ENCODE measurements around the gene MYOZ2. TPM values are rescaled to one million over a fixed set of nuclear protein-coding genes. Genes with fewer than 3 reads are reported as not detected.

Gene MYOZ2
- 0.13 and 0.36 TPM in 2 replicates for total RNA-seq

DNA sequence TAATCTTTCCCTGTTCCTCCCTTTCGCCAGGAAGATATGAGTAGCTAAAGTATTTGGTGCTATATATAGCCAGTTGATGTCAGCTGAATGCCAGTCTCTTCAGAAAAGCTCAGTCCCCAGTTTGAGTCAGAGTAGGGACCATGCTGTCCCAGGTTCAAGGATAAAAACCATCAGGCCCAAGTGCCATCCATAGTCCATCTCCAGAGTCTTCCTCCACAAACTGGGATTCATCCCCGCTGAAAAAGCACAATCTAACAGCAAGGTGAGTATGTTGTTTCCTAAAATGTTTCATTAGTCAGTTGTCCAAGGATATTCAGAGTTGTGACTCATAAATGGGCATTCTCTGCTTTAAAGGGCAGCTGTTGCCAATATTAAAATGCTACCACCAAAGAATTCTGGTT lies at the start of gene MYOZ2:
Gene MYOZ2 (plus strand): TSS at position 112 of the 401 bp plus-strand sequence. CDS start 694 bp downstream, outside the sequence.

DNA sequence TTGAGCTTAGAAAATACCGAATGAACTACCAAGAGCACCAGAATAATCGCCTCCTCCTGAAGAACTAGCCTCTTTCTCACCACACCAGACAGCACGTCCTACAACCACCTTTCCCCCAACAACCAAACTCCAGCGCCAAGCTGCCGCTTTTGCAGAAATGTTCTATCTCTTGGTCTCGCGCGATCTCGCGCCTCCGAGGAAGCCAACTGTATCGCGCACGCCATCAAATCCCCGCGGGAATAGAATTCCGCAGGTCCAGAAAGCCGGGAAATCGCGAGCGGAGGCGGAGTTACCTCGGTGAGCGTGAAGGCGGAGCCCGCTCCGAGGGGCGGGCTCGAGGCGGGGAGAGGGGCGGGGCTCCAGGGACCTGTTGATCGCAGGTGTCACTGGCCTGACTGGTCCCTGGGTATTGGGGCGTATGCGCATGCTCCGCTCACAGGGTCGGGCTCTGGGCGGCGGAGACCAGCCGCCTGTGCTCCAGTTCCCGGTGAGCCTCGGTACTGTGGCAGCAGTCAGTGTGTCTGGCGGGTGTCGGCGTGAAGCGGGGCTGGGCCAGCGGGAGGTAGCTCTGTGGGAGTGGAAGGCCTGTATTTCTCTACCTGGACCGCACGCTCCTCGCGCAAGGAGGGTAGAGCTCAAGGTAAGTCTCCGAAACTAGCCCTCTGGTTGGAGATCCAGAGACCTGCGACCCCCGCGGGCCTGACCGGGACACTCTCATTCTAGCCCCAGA lies 76.8 kb downstream of the MYOZ2 start, which contains the start of gene USP53:
Gene USP53 (plus strand): TSS at position 480 of the 730 bp plus-strand sequence. CDS start 27,047 bp downstream, outside the sequence.

Other genes starting within 250 kb of the MYOZ2 start
- 0.14 and 0.27 TPM in 2 replicates for gene SYNPO2, start 247.0 kb upstream of the MYOZ2 start, total RNA-seq
- gene USP53, start 76.9 kb downstream of the MYOZ2 start, total RNA-seq, result 80.9 and 162 TPM in 2 replicates
- not detected in 2 replicates for gene FABP2, start 186.3 kb downstream of the MYOZ2 start, total RNA-seq

Data from thoracic aorta endothelial cell (primary cell).